Spleen (tissue), 7 donors: Measurements from ENCODE around the gene ADAMTSL1.

Experiments used
- POLR2AphosphoS5 ChIP-seq, 3 donors: sonication (generic); formaldehyde crosslinking; IDR thresholded peaks; one replicate each; pipeline ENCODE4 v1.5.1; 2017; ENCODE audit warnings: antibody characterized with exemption in 3 of 3
- TF ChIP-seq, protein P1 (sequence below), 11 experiments: fragments of 200-600 bp in 7 of 11; fragments of 450-650 bp in 4 of 11; sonication (generic) in 4 of 11; IDR thresholded peaks in 8 of 11; conservative IDR thresholded peaks in 3 of 11; 1 replicate in 7 of 11; 2 replicates in 4 of 11; pipeline versions ENCODE4 v1.4.0 to v1.8.0; 2016 to 2021; ENCODE audit warnings: antibody characterized with exemption in 11 of 11, inconsistent platforms in 4 of 11, mild to moderate bottlenecking in 1 of 11
- donor health status: DM: no; HTN: no; CAD: no; lungs with moderate emphysema.
- donor health status: DM: no; HTN: no; CAD: no.
- donor health status: DM: no; HTN: no; CAD: no.

DNA sequence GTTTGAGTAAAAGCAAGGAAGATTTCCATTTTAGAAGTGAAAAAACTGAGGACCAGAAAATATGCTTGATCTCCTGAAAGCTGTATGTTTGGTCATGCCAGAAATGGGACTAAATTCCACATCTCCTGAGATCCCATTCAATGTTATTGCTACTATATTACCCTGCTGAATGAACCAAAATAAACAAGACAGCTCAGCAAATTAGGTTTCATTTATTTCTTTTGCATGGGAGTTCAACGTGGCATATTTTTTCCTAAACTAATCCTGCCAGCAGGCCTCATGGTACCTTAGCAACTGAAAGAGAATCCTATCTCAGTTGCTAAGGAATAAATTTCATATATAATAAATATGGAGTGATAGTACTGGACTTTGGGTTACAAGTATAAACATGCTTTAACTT is 101.7 kb downstream of the ADAMTSL1 start:
- TF ChIP-seq POLR2AphosphoS5 (IDR thresholded peaks at IDR 0.05), result no peak
- TF ChIP-seq, protein P1, sequence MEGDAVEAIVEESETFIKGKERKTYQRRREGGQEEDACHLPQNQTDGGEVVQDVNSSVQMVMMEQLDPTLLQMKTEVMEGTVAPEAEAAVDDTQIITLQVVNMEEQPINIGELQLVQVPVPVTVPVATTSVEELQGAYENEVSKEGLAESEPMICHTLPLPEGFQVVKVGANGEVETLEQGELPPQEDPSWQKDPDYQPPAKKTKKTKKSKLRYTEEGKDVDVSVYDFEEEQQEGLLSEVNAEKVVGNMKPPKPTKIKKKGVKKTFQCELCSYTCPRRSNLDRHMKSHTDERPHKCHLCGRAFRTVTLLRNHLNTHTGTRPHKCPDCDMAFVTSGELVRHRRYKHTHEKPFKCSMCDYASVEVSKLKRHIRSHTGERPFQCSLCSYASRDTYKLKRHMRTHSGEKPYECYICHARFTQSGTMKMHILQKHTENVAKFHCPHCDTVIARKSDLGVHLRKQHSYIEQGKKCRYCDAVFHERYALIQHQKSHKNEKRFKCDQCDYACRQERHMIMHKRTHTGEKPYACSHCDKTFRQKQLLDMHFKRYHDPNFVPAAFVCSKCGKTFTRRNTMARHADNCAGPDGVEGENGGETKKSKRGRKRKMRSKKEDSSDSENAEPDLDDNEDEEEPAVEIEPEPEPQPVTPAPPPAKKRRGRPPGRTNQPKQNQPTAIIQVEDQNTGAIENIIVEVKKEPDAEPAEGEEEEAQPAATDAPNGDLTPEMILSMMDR (IDR thresholded peaks at IDR 0.05 in 8 of 11, conservative IDR thresholded peaks at IDR 0.05 in 3 of 11), result no peak
